K562 (cell line): ENCODE results near the gene RGS7. TPM values are rescaled to one million over a fixed set of nuclear protein-coding genes. Genes with fewer than 3 reads are reported as not detected.

Source experiments
- ATAC-seq: fragments of 200-7000 bp; cut with Tn5 transposase; 3 replicates; pipeline ENCODE4 v1.9.1; 2020; ENCODE audit warnings: moderate library complexity
- BruUV-seq: library from RNA; stranded (reverse); fragments of 400-500 nt; replicated peaks from 2 replicates; lab custom pipeline; 2021; lab: Mats Ljungman, UMichigan
- CTCF ChIA-PET: fragments of 300-600 bp; formaldehyde crosslinking; extraction: SDS; loops from one replicate; lab custom pipeline; 2021; ENCODE audit warnings: low intra/inter-chr PET ratio; lab: Yijun Ruan, JAX
- POLR2A ChIA-PET: fragments of 300-600, 350-650 bp; sonication (Branson Sonifier 250); formaldehyde crosslinking; extraction: SDS; loops from one replicate; lab custom pipeline; 2021; ENCODE audit warnings: antibody characterized with exemption, inconsistent platforms; lab: Yijun Ruan, JAX
- DNase-seq, 4 experiments: peaks; one replicate each; pipeline versions ENCODE4 v3.0.0 to v3.0.0-alpha.2; 2011 to 2018; ENCODE audit warnings: low spot score in 3 of 4, mixed read lengths in 3 of 4; ENCODE audit errors: extremely low read depth in 1 of 4
- FAIRE-seq: peaks from 2 replicates; lab custom pipeline; 2011; peaks lifted over from hg19 to GRCh38; lab: Jason Lieb, UNC
- H2AFZ ChIP-seq: 2 replicates; pipeline ENCODE4 v1.6.0; 2011; ENCODE audit warnings: low read depth, low read length, control low read depth, inconsistent platforms
- H3K27ac ChIP-seq: fragments of 200-600 bp; 3 replicates; pipeline ENCODE4 v1.8.0; 2011; ENCODE audit warnings: low read depth, mild to moderate bottlenecking, control low read depth, inconsistent platforms, low read length, moderate library complexity, mixed read lengths; ENCODE audit errors: extremely low read depth
- H3K27me3 ChIP-seq, 2 experiments: fragments of 300-600 bp in 1 of 2; 2 replicates in 1 of 2; 3 replicates in 1 of 2; pipeline versions ENCODE4 v1.6.0 to v1.8.0; 2011; ENCODE audit warnings: inconsistent platforms in 2 of 2, low read length in 2 of 2, mild to moderate bottlenecking in 1 of 2, mixed read lengths in 1 of 2, moderate library complexity in 1 of 2; ENCODE audit not compliant: control insufficient read depth in 2 of 2, insufficient read depth in 2 of 2
- H3K36me3 ChIP-seq: fragments of 300-600 bp; 3 replicates; pipeline ENCODE4 v1.8.0; 2011; ENCODE audit warnings: mild to moderate bottlenecking, low read length, inconsistent platforms; ENCODE audit not compliant: control insufficient read depth, insufficient read depth
- H3K4me1 ChIP-seq, 2 experiments: fragments of 200-600 bp in 1 of 2; replicated peaks in 1 of 2; 2 replicates in 1 of 2; 3 replicates in 1 of 2; pipeline versions ENCODE4 v1.5.1 to v1.8.0; 2011; ENCODE audit warnings: inconsistent platforms in 2 of 2, low read length in 2 of 2, mild to moderate bottlenecking in 1 of 2, mixed read lengths in 1 of 2, moderate library complexity in 1 of 2; ENCODE audit not compliant: control insufficient read depth in 2 of 2, insufficient read depth in 2 of 2
- H3K4me2 ChIP-seq: 2 replicates; pipeline ENCODE4 v1.6.1; 2011; ENCODE audit warnings: low read length, control low read depth, inconsistent platforms, mixed read lengths; ENCODE audit not compliant: insufficient read depth
- H3K4me3 ChIP-seq: fragments of 200-600 bp; sonication (generic), shearing (Covaris generic); 2 replicates; pipeline ENCODE4 v1.5.1; 2016; ENCODE audit warnings: control low read depth, inconsistent platforms
- H3K79me2 ChIP-seq: fragments of 200-600 bp; 3 replicates; pipeline ENCODE4 v1.8.0; 2011; ENCODE audit warnings: low read length, inconsistent platforms; ENCODE audit not compliant: control insufficient read depth, insufficient read depth
- H3K9ac ChIP-seq, 2 experiments: 2 replicates each; pipeline versions ENCODE4 v1.6.0 to v1.6.1; 2011; ENCODE audit warnings: low read depth in 2 of 2, low read length in 2 of 2, control low read depth in 1 of 2, inconsistent platforms in 1 of 2, mild to moderate bottlenecking in 1 of 2, mixed read lengths in 1 of 2; ENCODE audit not compliant: insufficient read depth in 1 of 2
- H3K9me1 ChIP-seq: one replicate; pipeline ENCODE4 v1.6.0; 2011; ENCODE audit warnings: inconsistent platforms, mild to moderate bottlenecking, low read length, moderate library complexity; ENCODE audit not compliant: control insufficient read depth, insufficient read depth
- H3K9me3 ChIP-seq: replicated peaks from 2 replicates; pipeline ENCODE4 v1.5.1; 2011; ENCODE audit warnings: low read depth, low read length, inconsistent platforms; ENCODE audit not compliant: control insufficient read depth, insufficient read depth
- H4K20me1 ChIP-seq: replicated peaks from 2 replicates; pipeline ENCODE4 v1.6.1; 2011; ENCODE audit warnings: low read length, inconsistent platforms, mixed read lengths; ENCODE audit not compliant: control insufficient read depth, insufficient read depth
- CREBBP ChIP-seq: IDR thresholded peaks from one replicate; pipeline ENCODE4 v1.6.1; 2012; ENCODE audit warnings: low read depth, mild to moderate bottlenecking, control low read depth, inconsistent platforms, low read length
- FIP1L1 ChIP-seq: fragments of 200-400 bp; formaldehyde crosslinking; IDR thresholded peaks from 2 replicates; pipeline ENCODE4 v1.6.1; 2018; ENCODE audit warnings: mild to moderate bottlenecking, low read depth, low read length; ENCODE audit not compliant: poor library complexity, severe bottlenecking
- FOXA3 ChIP-seq, 2 experiments: fragments of 450-650 bp in 1 of 2; sonication (generic) in 1 of 2; formaldehyde crosslinking; IDR thresholded peaks in 1 of 2; conservative IDR thresholded peaks in 1 of 2; 2 replicates each; pipeline versions ENCODE4 v1.4.0 to v1.8.0; 2020 to 2022; ENCODE audit warnings: mild to moderate bottlenecking in 2 of 2, missing genetic modification reagents in 1 of 2
- RFX1 ChIP-seq: fragments of 450-650 bp; IDR thresholded peaks from 2 replicates; pipeline ENCODE4 v1.6.1; 2016; ENCODE audit warnings: mild to moderate bottlenecking, moderate library complexity
- TGIF2 ChIP-seq: sonication (generic); formaldehyde crosslinking; IDR thresholded peaks from 2 replicates; pipeline ENCODE4 v1.8.1; 2022; ENCODE audit warnings: mild to moderate bottlenecking, missing genetic modification reagents, moderate library complexity
- ZNF282 ChIP-seq: sonication (generic); formaldehyde crosslinking; IDR thresholded peaks from 2 replicates; pipeline ENCODE4 v1.8.1; 2023; ENCODE audit warnings: missing genetic modification reagents
- ZNF507 ChIP-seq: conservative IDR thresholded peaks from 2 replicates; pipeline ENCODE4 v1.6.1; 2017; ENCODE audit warnings: missing genetic modification characterization, missing compliant biosample characterization
- WGBS: fragments of 100-300 bp; shearing (Covaris generic); methylation state at CpG from one replicate; pipeline ENCODE4 v1.1.6; 2016; ENCODE audit warnings: low coverage, mixed read lengths; ENCODE audit not compliant: insufficient coverage; ENCODE audit errors: missing lambda C conversion rate; 5-methylcytosine and 5-hydroxymethylcytosine counted together
- in situ Hi-C: fragments of 300-500 bp; cut with MboI; formaldehyde crosslinking; loops from 4 replicates; pipeline ENCODE4 v1.15.0; 2018; ENCODE audit warnings: inconsistent platforms, mixed read lengths
- intact Hi-C: fragments of 100-400 bp; cut with micrococcal nuclease; formaldehyde crosslinking; loops from 2 replicates; pipeline ENCODE4 v1.14.2; 2022
- polyA plus RNA-seq, 8 experiments: library from polyadenylated mRNA; depleted of rRNA in 4 of 8; stranded (reverse) in 5 of 8; unstranded in 3 of 8; fragments of >200 nt; fragmentation: Nextera tagmentation in 2 of 8; fragmentation: Illumina TruSeq in 1 of 8; extraction: Ambion mirVana in 2 of 8; extraction: Trizol in 1 of 8; gene quantifications; 2 replicates each; pipeline versions ENCODE4 v1.2.1 to v1.2.3, GENCODE V29; 2011 to 2014; ENCODE audit warnings: inconsistent platforms in 1 of 8, missing spikeins in 1 of 8
- total RNA-seq, 7 experiments: library from RNA; depleted of rRNA in 6 of 7; stranded (reverse); fragments of >200 nt in 6 of 7; fragmentation: Illumina TruSeq in 2 of 7; extraction: Trizol in 2 of 7; gene quantifications; 2 replicates each; pipeline versions ENCODE4 v1.2.1 to v1.2.3, GENCODE V29; 2011 to 2021; ENCODE audit warnings: low replicate concordance in 1 of 7
- TF ChIP-seq, protein P1 (sequence below): fragments of 450-650 bp; IDR thresholded peaks from 2 replicates; pipeline ENCODE4 v1.6.1; 2017; ENCODE audit warnings: antibody characterized with exemption, mild to moderate bottlenecking
- TF ChIP-seq, protein P2 (sequence below): fragments of 450-650 bp; conservative IDR thresholded peaks from 2 replicates; pipeline ENCODE4 v1.6.1; 2016; ENCODE audit warnings: missing genetic modification characterization, low read depth, mild to moderate bottlenecking, missing compliant biosample characterization, moderate library complexity
- TF ChIP-seq, protein P3 (sequence below): fragments of 250-450 bp; sonication (Bioruptor Pico); IDR thresholded peaks from 2 replicates; pipeline ENCODE4 v1.8.0; 2021; ENCODE audit warnings: borderline replicate concordance, mild to moderate bottlenecking, moderate library complexity; ENCODE audit not compliant: poor library complexity, severe bottlenecking
- TF ChIP-seq, protein P4 (sequence below): sonication (generic); formaldehyde crosslinking; IDR thresholded peaks from 2 replicates; pipeline ENCODE4 v1.8.1; 2022; ENCODE audit warnings: missing genetic modification reagents
- TF ChIP-seq, protein P5 (sequence below): fragments of 250-450 bp; sonication (Bioruptor Pico); IDR thresholded peaks from 2 replicates; pipeline ENCODE4 v1.8.0; 2021; ENCODE audit warnings: mild to moderate bottlenecking, moderate library complexity

The RGS7 gene
- total and polyA plus RNA-seq, 9 of the 15 experiments (the other 6 are each of a cell fraction or from before 2014, with no cell fraction given) = not detected

DNA sequence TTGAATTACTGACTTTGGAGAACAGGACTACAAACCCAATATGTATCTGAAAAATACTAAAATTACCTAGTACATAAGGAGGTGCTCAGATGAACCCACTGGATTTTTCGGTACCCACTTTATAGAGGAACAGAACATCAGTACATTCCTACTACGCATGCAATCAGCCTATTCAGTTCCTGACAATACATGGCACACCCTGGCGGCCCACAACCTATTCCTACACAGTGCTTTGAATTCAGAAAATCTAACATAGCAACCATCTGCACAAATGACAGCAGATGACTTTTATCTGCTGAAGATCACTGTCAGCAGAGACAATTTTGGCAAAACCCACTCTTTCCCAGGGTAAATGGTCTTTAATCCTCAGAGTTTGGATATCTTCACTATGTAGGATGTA is 487.9 kb downstream of the RGS7 start (continued):
- TF ChIP-seq, protein P1, sequence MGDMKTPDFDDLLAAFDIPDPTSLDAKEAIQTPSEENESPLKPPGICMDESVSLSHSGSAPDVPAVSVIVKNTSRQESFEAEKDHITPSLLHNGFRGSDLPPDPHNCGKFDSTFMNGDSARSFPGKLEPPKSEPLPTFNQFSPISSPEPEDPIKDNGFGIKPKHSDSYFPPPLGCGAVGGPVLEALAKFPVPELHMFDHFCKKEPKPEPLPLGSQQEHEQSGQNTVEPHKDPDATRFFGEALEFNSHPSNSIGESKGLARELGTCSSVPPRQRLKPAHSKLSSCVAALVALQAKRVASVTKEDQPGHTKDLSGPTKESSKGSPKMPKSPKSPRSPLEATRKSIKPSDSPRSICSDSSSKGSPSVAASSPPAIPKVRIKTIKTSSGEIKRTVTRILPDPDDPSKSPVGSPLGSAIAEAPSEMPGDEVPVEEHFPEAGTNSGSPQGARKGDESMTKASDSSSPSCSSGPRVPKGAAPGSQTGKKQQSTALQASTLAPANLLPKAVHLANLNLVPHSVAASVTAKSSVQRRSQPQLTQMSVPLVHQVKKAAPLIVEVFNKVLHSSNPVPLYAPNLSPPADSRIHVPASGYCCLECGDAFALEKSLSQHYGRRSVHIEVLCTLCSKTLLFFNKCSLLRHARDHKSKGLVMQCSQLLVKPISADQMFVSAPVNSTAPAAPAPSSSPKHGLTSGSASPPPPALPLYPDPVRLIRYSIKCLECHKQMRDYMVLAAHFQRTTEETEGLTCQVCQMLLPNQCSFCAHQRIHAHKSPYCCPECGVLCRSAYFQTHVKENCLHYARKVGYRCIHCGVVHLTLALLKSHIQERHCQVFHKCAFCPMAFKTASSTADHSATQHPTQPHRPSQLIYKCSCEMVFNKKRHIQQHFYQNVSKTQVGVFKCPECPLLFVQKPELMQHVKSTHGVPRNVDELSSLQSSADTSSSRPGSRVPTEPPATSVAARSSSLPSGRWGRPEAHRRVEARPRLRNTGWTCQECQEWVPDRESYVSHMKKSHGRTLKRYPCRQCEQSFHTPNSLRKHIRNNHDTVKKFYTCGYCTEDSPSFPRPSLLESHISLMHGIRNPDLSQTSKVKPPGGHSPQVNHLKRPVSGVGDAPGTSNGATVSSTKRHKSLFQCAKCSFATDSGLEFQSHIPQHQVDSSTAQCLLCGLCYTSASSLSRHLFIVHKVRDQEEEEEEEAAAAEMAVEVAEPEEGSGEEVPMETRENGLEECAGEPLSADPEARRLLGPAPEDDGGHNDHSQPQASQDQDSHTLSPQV = no peak
- TF ChIP-seq, protein P2, sequence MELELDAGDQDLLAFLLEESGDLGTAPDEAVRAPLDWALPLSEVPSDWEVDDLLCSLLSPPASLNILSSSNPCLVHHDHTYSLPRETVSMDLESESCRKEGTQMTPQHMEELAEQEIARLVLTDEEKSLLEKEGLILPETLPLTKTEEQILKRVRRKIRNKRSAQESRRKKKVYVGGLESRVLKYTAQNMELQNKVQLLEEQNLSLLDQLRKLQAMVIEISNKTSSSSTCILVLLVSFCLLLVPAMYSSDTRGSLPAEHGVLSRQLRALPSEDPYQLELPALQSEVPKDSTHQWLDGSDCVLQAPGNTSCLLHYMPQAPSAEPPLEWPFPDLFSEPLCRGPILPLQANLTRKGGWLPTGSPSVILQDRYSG (tag) = no peak
- no peak for TF ChIP-seq TGIF2 (CRISPR knock-in tag)
- no peak for TF ChIP-seq ZNF282 (CRISPR knock-in tag)
- TF ChIP-seq, all 486 proteins: peak for 0

DNA sequence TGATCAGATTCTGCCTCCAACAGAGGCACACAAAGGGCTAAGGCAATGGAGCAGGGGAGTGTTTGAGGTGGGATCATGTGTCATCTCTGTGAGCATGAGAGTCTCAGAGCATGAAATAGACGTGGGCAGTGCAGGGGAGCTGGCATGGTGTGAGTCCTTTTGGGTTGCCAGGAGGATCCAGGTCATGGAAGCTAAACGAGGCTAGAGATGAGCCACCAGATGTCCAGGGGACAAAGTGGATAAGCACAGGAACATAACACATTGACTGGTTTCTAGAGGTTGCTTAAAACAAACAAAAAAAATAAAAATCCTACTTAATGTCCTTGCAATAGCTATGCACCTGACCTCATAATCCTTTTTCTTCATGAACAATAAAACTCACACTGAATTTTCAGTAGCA is 490.3 kb downstream of the RGS7 start:
- Histone ChIP-seq H3K36me3 (no peaks in the 10 kb centered on the region), H3K27ac (no peak overlapping the region), H3K27me3 (no peaks in the 10 kb centered on the region), H3K79me2 (no peaks in the 10 kb centered on the region), H3K9me1 (no peaks in the 10 kb centered on the region), H3K4me1 (no peaks in the 10 kb centered on the region), H3K4me3 (no peak overlapping the region), H3K4me2 (no peak overlapping the region), H3K9ac (no peak overlapping the region), H3K9me3 (no peaks in the 10 kb centered on the region; the same call in 1 of the 2 replicates), H2AFZ (no peak overlapping the region), H4K20me1 (no peaks in the 10 kb centered on the region)
- no TSS peak for BruUV-seq
- intact Hi-C loops = no loop called here
- in situ Hi-C loops = no loop called here
- ChIA-PET POLR2A (no interaction called here), CTCF (no interaction called here)
- 0% methylated on average over 2 of the region's 2 CpGs for WGBS
- FAIRE-seq = no peak
- no peak for ATAC-seq
- no peak for DNase-seq
- no peak for TF ChIP-seq RFX1
- no peak for TF ChIP-seq ZNF507 (tag)
- TF ChIP-seq FIP1L1 = no peak
- TF ChIP-seq, protein P3, sequence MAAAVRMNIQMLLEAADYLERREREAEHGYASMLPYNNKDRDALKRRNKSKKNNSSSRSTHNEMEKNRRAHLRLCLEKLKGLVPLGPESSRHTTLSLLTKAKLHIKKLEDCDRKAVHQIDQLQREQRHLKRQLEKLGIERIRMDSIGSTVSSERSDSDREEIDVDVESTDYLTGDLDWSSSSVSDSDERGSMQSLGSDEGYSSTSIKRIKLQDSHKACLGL (CRISPR knock-in tag) = no peak
- TF ChIP-seq FOXA3 (CRISPR knock-in tag; conservative IDR thresholded peaks at IDR 0.05 in 1 of 2, IDR thresholded peaks at IDR 0.05 in 1 of 2) = no peak
- TF ChIP-seq, protein P4, sequence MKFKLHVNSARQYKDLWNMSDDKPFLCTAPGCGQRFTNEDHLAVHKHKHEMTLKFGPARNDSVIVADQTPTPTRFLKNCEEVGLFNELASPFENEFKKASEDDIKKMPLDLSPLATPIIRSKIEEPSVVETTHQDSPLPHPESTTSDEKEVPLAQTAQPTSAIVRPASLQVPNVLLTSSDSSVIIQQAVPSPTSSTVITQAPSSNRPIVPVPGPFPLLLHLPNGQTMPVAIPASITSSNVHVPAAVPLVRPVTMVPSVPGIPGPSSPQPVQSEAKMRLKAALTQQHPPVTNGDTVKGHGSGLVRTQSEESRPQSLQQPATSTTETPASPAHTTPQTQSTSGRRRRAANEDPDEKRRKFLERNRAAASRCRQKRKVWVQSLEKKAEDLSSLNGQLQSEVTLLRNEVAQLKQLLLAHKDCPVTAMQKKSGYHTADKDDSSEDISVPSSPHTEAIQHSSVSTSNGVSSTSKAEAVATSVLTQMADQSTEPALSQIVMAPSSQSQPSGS (CRISPR knock-in tag) = no peak
- no peak for TF ChIP-seq CREBBP
- TF ChIP-seq, protein P5, sequence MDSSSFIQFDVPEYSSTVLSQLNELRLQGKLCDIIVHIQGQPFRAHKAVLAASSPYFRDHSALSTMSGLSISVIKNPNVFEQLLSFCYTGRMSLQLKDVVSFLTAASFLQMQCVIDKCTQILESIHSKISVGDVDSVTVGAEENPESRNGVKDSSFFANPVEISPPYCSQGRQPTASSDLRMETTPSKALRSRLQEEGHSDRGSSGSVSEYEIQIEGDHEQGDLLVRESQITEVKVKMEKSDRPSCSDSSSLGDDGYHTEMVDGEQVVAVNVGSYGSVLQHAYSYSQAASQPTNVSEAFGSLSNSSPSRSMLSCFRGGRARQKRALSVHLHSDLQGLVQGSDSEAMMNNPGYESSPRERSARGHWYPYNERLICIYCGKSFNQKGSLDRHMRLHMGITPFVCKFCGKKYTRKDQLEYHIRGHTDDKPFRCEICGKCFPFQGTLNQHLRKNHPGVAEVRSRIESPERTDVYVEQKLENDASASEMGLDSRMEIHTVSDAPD (CRISPR knock-in tag) = no peak
